Measurements from ENCODE around the gene CLEC19A. TPM values are rescaled to one million over a fixed set of nuclear protein-coding genes. Genes with fewer than 3 reads are reported as not detected.

The CLEC19A gene
- total RNA-seq, 1 experiment from 2014 or later = not detected

DNA sequence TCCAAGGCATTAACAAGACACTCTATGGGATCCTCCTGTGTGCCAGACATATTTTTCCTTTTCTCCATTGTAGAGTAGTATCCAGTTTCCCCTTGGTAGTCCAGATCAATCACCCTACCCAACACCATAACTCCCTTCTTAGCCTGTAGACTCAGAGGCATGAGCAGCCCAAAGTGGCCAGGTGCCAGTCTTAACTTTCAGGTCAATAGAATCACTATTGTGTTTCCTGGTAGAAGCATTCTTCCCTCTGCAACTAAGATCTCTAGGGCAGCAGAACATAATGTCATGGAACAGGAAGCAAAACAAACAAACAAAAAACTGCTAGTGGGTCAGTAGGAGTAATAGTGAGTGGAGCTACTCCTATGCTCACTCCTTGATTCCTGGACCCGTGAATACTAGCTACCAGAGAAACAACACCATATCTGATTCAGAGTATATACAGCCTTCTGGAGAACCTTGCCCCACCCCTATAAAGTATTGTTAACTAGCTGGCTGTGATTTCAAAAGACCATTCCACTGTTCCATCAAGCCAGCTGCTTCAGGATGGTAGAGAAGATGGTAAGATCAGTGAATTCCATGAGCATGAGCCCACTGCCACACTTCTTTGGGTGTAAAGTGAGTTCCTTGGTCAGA lies 11.2 kb upstream of the CLEC19A start:
- H3K27me3 ChIP-seq (ENCODE audit: control insufficient read depth, insufficient read depth, low read length) = no peaks in the 10 kb centered on the region
- ATAC-seq (no peak), DNase-seq (ENCODE audit: low read depth, low spot score) (no peak)
- no peaks in the 10 kb centered on the region for H3K4me1 ChIP-seq (ENCODE audit: control insufficient read depth, insufficient read depth, low read length)
- no peak overlapping the region for H3K4me3 ChIP-seq (ENCODE audit: low read depth in 2 of 2, low read length in 2 of 2)
- H3K27ac ChIP-seq (ENCODE audit: low read length) = no peak overlapping the region
- H3K36me3 ChIP-seq (ENCODE audit: control insufficient read depth, insufficient read depth, low read length) = no peaks in the 10 kb centered on the region
- CTCF ChIA-PET = no interaction called here
- in situ Hi-C loops (cut with HindIII; ENCODE audit: low pct_unique_long_range_greater_than_20kb, low sequenced_read_pairs) = no loop called here
- BruUV-seq (replicated peaks) = no TSS peak
- TF ChIP-seq, protein P1, sequence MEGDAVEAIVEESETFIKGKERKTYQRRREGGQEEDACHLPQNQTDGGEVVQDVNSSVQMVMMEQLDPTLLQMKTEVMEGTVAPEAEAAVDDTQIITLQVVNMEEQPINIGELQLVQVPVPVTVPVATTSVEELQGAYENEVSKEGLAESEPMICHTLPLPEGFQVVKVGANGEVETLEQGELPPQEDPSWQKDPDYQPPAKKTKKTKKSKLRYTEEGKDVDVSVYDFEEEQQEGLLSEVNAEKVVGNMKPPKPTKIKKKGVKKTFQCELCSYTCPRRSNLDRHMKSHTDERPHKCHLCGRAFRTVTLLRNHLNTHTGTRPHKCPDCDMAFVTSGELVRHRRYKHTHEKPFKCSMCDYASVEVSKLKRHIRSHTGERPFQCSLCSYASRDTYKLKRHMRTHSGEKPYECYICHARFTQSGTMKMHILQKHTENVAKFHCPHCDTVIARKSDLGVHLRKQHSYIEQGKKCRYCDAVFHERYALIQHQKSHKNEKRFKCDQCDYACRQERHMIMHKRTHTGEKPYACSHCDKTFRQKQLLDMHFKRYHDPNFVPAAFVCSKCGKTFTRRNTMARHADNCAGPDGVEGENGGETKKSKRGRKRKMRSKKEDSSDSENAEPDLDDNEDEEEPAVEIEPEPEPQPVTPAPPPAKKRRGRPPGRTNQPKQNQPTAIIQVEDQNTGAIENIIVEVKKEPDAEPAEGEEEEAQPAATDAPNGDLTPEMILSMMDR (IDR thresholded peaks at IDR 0.05) = no peak
- TF ChIP-seq, protein P2, sequence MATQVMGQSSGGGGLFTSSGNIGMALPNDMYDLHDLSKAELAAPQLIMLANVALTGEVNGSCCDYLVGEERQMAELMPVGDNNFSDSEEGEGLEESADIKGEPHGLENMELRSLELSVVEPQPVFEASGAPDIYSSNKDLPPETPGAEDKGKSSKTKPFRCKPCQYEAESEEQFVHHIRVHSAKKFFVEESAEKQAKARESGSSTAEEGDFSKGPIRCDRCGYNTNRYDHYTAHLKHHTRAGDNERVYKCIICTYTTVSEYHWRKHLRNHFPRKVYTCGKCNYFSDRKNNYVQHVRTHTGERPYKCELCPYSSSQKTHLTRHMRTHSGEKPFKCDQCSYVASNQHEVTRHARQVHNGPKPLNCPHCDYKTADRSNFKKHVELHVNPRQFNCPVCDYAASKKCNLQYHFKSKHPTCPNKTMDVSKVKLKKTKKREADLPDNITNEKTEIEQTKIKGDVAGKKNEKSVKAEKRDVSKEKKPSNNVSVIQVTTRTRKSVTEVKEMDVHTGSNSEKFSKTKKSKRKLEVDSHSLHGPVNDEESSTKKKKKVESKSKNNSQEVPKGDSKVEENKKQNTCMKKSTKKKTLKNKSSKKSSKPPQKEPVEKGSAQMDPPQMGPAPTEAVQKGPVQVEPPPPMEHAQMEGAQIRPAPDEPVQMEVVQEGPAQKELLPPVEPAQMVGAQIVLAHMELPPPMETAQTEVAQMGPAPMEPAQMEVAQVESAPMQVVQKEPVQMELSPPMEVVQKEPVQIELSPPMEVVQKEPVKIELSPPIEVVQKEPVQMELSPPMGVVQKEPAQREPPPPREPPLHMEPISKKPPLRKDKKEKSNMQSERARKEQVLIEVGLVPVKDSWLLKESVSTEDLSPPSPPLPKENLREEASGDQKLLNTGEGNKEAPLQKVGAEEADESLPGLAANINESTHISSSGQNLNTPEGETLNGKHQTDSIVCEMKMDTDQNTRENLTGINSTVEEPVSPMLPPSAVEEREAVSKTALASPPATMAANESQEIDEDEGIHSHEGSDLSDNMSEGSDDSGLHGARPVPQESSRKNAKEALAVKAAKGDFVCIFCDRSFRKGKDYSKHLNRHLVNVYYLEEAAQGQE (IDR thresholded peaks at IDR 0.05; ENCODE audit: insufficient read depth in 1 of 2, low read depth in 2 of 2, low read length in 1 of 2) = no peak
- TF ChIP-seq SIN3A (IDR thresholded peaks at IDR 0.05; ENCODE audit: borderline replicate concordance, insufficient read depth, low read depth, low read length) = no peak
- no peak for TF ChIP-seq TCF7L2 (IDR thresholded peaks at IDR 0.05; ENCODE audit: low read depth, low read length)
- TF ChIP-seq POLR2AphosphoS5 (IDR thresholded peaks at IDR 0.05; ENCODE audit: low read depth, low read length) = no peak
- H3K9me3 ChIP-seq (ENCODE audit: control insufficient read depth, insufficient read depth, low read depth, low read length) = no peaks in the 10 kb centered on the region
- POLR2A ChIA-PET = no interaction called here
- intact Hi-C loops (cut with micrococcal nuclease; ENCODE audit: unreplicated experiment) = no loop called here

DNA sequence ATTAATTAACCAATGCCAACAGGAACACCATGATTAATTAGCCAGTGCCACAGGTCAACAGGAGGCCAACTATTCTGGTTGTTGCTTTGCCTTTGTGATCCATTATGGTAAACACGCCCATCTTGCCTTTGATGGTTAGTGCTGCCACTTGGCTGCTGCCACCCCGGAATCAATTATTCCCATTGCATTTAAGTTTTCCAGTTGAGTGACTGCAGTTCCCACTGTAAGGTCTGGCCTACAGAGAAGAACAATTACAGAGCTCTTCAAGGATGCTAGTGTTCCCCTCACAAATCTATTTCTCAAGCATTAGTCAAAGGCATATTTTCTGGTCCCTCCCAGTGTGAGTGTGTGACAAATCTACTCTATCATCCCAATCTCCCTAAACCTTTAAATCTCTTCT lies 7.1 kb upstream of the CLEC19A start:
- Histone ChIP-seq H3K9me3 (ENCODE audit: control insufficient read depth, insufficient read depth, low read depth, low read length) (no peaks in the 10 kb centered on the region), H3K4me3 (ENCODE audit: low read depth in 2 of 2, low read length in 2 of 2) (no peak overlapping the region), H3K4me1 (ENCODE audit: control insufficient read depth, insufficient read depth, low read length) (no peaks in the 10 kb centered on the region), H3K36me3 (ENCODE audit: control insufficient read depth, insufficient read depth, low read length) (no peaks in the 10 kb centered on the region), H3K27ac (ENCODE audit: low read length) (no peak overlapping the region), H3K27me3 (ENCODE audit: control insufficient read depth, insufficient read depth, low read length) (no peaks in the 10 kb centered on the region)
- ATAC-seq (no peak), DNase-seq (ENCODE audit: low read depth, low spot score) (no peak)
- ChIA-PET CTCF (no interaction called here), POLR2A (no interaction called here)
- in situ Hi-C loops (cut with HindIII; ENCODE audit: low pct_unique_long_range_greater_than_20kb, low sequenced_read_pairs) = no loop called here
- TF ChIP-seq POLR2AphosphoS5 (IDR thresholded peaks at IDR 0.05; ENCODE audit: low read depth, low read length) (no peak), SIN3A (IDR thresholded peaks at IDR 0.05; ENCODE audit: borderline replicate concordance, insufficient read depth, low read depth, low read length) (no peak), TCF7L2 (IDR thresholded peaks at IDR 0.05; ENCODE audit: low read depth, low read length) (no peak)
- TF ChIP-seq, protein P2 (IDR thresholded peaks at IDR 0.05; ENCODE audit: insufficient read depth in 1 of 2, low read depth in 2 of 2, low read length in 1 of 2) = no peak
- TF ChIP-seq, protein P1 (IDR thresholded peaks at IDR 0.05) = no peak
- no TSS peak for BruUV-seq (replicated peaks)
- intact Hi-C loops (cut with micrococcal nuclease; ENCODE audit: unreplicated experiment) = no loop called here

Data from Panc1 (cell line).